Progenitor cell of endocrine pancreas (in vitro differentiated cells): ENCODE results near the gene EMP3. TPM values are rescaled to one million over a fixed set of nuclear protein-coding genes. Genes with fewer than 3 reads are reported as not detected.
A peak's percentile ranks its signal among the peaks of the same experiment; 100 is the strongest.
"Not testable (repeated sequence)": the region's sequence is repeated elsewhere in the genome, so short reads cannot be mapped to it uniquely, and the experiment has no call there.

ENCODE experiments used
- DNase-seq: peaks from one replicate; pipeline ENCODE4 v3.0.0; 2021; ENCODE audit warnings: low spot score; ENCODE audit not compliant: unreplicated experiment
- H3K27ac Mint-ChIP-seq: 2 replicates; pipeline ENCODE4 v1.8.0; 2021; ENCODE audit warnings: mild to moderate bottlenecking, moderate library complexity, mixed read lengths
- H3K27me3 Mint-ChIP-seq: 2 replicates; pipeline ENCODE4 v1.8.0; 2021; ENCODE audit warnings: mixed read lengths
- H3K36me3 Mint-ChIP-seq: 2 replicates; pipeline ENCODE4 v1.8.0; 2022; ENCODE audit warnings: mixed read lengths; ENCODE audit not compliant: insufficient read depth
- H3K4me1 Mint-ChIP-seq: 2 replicates; pipeline ENCODE4 v1.8.0; 2021; ENCODE audit warnings: low read depth, mixed read lengths
- H3K4me3 Mint-ChIP-seq: 2 replicates; pipeline ENCODE4 v1.8.0; 2021; ENCODE audit warnings: low read depth, mild to moderate bottlenecking, moderate library complexity, mixed read lengths
- H3K9me3 Mint-ChIP-seq: 2 replicates; pipeline ENCODE4 v1.8.0; 2021; ENCODE audit warnings: low read depth, mixed read lengths
- CTCF ChIP-seq: fragments of 200-600 bp; sonication (generic); IDR thresholded peaks from one replicate; pipeline ENCODE4 v1.5.0; 2021; ENCODE audit warnings: antibody characterized with exemption, mild to moderate bottlenecking; ENCODE audit not compliant: unreplicated experiment
- total RNA-seq: library from RNA; stranded (reverse); gene quantifications from 2 replicates; pipeline ENCODE4 v1.2.1, GENCODE V29; 2021

EMP3 gene
- total RNA-seq, 1 donor from 2014 or later = 2.9 TPM

GRCh38 chr19:48290401-48290770, 35.0 kb upstream of the EMP3 start:
- DNase-seq = no peak
- Mint-ChIP-seq H3K27ac (no peak overlapping the region), H3K27me3 (peaks cover 8% of the 10 kb centered on the region), H3K9me3 (peaks cover 13% of the 10 kb centered on the region), H3K4me3 (no peak overlapping the region), H3K4me1 (no peaks in the 10 kb centered on the region), H3K36me3 (peaks cover 24% of the 10 kb centered on the region)
- TF ChIP-seq CTCF = peak; percentile 40

- H3K36me3 Mint-ChIP-seq = peaks cover 19% of the 10 kb centered on the region
- H3K9me3 Mint-ChIP-seq = peaks cover 10% of the 10 kb centered on the region
- H3K27me3 Mint-ChIP-seq = peaks cover 8% of the 10 kb centered on the region
- H3K4me1 Mint-ChIP-seq = no peaks in the 10 kb centered on the region
- H3K27ac Mint-ChIP-seq = no peak overlapping the region
- H3K4me3 Mint-ChIP-seq = peak overlapping the region; percentile 67
- peak; percentile 76 for DNase-seq
- peak; percentile 99 for TF ChIP-seq CTCF
These were observed 34.4 kb upstream of the EMP3 start for GRCh38 chr19:48290771-48291488.

GRCh38 chr19:48291489-48291815, 33.9 kb upstream of the EMP3 start:
- H3K4me3 Mint-ChIP-seq = peak overlapping the region; percentile 67
- H3K27ac Mint-ChIP-seq = not testable (repeated sequence)

GRCh38 chr19:48292798-48293197, 32.6 kb upstream of the EMP3 start:
- TF ChIP-seq CTCF = no peak
- H3K4me1 Mint-ChIP-seq = no peaks in the 10 kb centered on the region

More at GRCh38 chr19:48291489-48291815, 33.9 kb upstream of the EMP3 start:
- DNase-seq, H3K27me3 Mint-ChIP-seq, H3K9me3 Mint-ChIP-seq, H3K4me1 Mint-ChIP-seq: not testable (repeated sequence)
- peaks cover 14% of the 10 kb centered on the region for H3K36me3 Mint-ChIP-seq

GRCh38 chr19:48295458-48295857, 29.9 kb upstream of the EMP3 start:
- TF ChIP-seq CTCF = no peak
- Mint-ChIP-seq H3K4me1 (no peaks in the 10 kb centered on the region), H3K27me3 (peaks cover 12% of the 10 kb centered on the region), H3K36me3 (no peaks in the 10 kb centered on the region), H3K27ac (no peak overlapping the region), H3K4me3 (no peak overlapping the region), H3K9me3 (no peaks in the 10 kb centered on the region)
- DNase-seq = no peak

More at GRCh38 chr19:48292798-48293197, 32.6 kb upstream of the EMP3 start:
- Mint-ChIP-seq H3K4me3 (no peak overlapping the region), H3K36me3 (peaks cover 5% of the 10 kb centered on the region), H3K27ac (no peak overlapping the region), H3K27me3 (peaks cover 12% of the 10 kb centered on the region), H3K9me3 (no peaks in the 10 kb centered on the region)
- no peak for DNase-seq
